Pancreas (tissue), 10 donors: ENCODE data around the gene ANKS6. TPM values are rescaled to one million over a fixed set of nuclear protein-coding genes. Genes with fewer than 3 reads are reported as not detected.

Experiments
- ATAC-seq, 4 donors: fragments of 200-7000 bp; cut with Tn5 transposase; one replicate each; pipeline versions ENCODE4 v1.8.0 to v1.9.1; 2020; ENCODE audit warnings: mild to moderate bottlenecking in 4 of 4, moderate library complexity in 4 of 4
- DNase-seq, 6 donors: peaks; one replicate each; pipeline ENCODE4 v3.0.0-alpha.2; 2020
- FAIRE-seq: peaks from 2 replicates; lab custom pipeline; 2012; peaks lifted over from hg19 to GRCh38; lab: Jason Lieb, UNC
- H3K27ac ChIP-seq, 4 donors: fragments of 200-600 bp; sonication (generic); 1 replicate in 3 of 4; 2 replicates in 1 of 4; pipeline versions ENCODE4 v1.5.0 to v1.8.0; 2020
- H3K27me3 ChIP-seq, 4 donors: fragments of 200-600 bp; one replicate each; pipeline ENCODE4 v1.8.0; 2021
- H3K36me3 ChIP-seq, 3 donors: fragments of 200-600 bp; sonication (generic) in 1 of 3; one replicate each; pipeline versions ENCODE4 v1.5.0 to v1.8.0; 2020 to 2021
- H3K4me1 ChIP-seq, 3 donors: fragments of 200-600 bp; one replicate each; pipeline ENCODE4 v1.8.0; 2021
- H3K4me3 ChIP-seq, 4 donors: fragments of 200-600 bp; sonication (generic) in 2 of 4; one replicate each; pipeline versions ENCODE4 v1.5.0 to v1.8.0; 2020 to 2021
- H3K9me3 ChIP-seq, 4 donors: fragments of 200-600 bp; one replicate each; pipeline ENCODE4 v1.8.0; 2021
- WGBS, 2 donors: extraction: QIAGEN DNeasy Blood & Tissue Kit; methylation state at CpG; one replicate each; pipeline ENCODE4 v1.1.7; 2013; 5-methylcytosine and 5-hydroxymethylcytosine counted together
- intact Hi-C, 3 donors: fragments of 100-400 bp; cut with DNase I; formaldehyde crosslinking; loops; one replicate each; pipeline versions ENCODE4 v1.11.1 to v1.14.2; 2022
- polyA plus RNA-seq, 2 donors: library from polyadenylated mRNA; stranded (reverse); fragments of 200-250 nt; gene quantifications; one replicate each; pipeline ENCODE4 v1.2.3, GENCODE V29; 2013
- total RNA-seq, 6 donors: library from RNA; stranded (reverse); fragmentation: NEBNext Ultra II Directional in 4 of 6; extraction: Animal tissue kit (Norgen Biotek cat#: 25700) in 4 of 6; gene quantifications; one replicate each; pipeline versions ENCODE4 v1.2.1 to v1.2.4, GENCODE V29; 2021 to 2023
- TF ChIP-seq, protein P1 (sequence below), 4 donors: fragments of 200-600 bp; sonication (generic) in 3 of 4; IDR thresholded peaks; one replicate each; pipeline versions ENCODE4 v1.5.0 to v1.8.0; 2021; ENCODE audit warnings: antibody characterized with exemption in 4 of 4
- donor health status: healthy with polysubstance abuse.
- donor health status: DM: no; HTN: no; CAD: no; lungs with moderate emphysema.
- donor health status: DM: no; HTN: no; CAD: no.
- donor health status: control.
- donor health status: control.
- donor health status: Bipolar disorder and iron deficiency.
- donor health status: DM: yes; HTN: yes; CAD: no.
- donor health status: DM: no; HTN: no; CAD: no.
- donor health status: DM: no; HTN: no; CAD: no.
- donor health status: DM: yes; HTN: yes; CAD: no.

ANKS6 gene
- total and polyA plus RNA-seq, 8 donors, result 10.6 to 20.6 (median 12.3) TPM

DNA sequence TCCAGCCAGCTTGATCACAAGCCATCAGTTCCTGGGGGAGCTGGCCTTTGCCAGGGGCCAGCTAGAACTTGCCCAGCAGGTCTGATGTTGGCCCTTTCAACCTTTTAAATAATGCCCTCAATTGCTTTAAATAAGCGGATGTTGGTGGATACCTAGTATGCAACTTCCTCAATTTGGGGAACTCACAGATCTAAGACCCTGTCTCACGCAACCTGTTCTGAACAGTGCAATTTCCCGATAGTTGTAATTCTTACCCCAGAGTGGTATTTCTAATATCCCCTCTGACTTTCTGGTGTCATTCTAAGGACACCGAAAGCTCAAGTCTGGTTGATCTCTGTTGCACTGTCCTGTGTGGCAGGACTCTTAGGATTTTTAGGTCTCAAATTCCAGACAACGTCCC lies 34.2 kb upstream of the ANKS6 start:
- no peaks in the 10 kb centered on the region for H3K9me3 ChIP-seq
- TF ChIP-seq, protein P1, sequence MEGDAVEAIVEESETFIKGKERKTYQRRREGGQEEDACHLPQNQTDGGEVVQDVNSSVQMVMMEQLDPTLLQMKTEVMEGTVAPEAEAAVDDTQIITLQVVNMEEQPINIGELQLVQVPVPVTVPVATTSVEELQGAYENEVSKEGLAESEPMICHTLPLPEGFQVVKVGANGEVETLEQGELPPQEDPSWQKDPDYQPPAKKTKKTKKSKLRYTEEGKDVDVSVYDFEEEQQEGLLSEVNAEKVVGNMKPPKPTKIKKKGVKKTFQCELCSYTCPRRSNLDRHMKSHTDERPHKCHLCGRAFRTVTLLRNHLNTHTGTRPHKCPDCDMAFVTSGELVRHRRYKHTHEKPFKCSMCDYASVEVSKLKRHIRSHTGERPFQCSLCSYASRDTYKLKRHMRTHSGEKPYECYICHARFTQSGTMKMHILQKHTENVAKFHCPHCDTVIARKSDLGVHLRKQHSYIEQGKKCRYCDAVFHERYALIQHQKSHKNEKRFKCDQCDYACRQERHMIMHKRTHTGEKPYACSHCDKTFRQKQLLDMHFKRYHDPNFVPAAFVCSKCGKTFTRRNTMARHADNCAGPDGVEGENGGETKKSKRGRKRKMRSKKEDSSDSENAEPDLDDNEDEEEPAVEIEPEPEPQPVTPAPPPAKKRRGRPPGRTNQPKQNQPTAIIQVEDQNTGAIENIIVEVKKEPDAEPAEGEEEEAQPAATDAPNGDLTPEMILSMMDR (IDR thresholded peaks at IDR 0.05), result no peak
- no peak for DNase-seq
- intact Hi-C loops, result no loop called here
- H3K36me3 ChIP-seq, result peaks cover 0 to 4% (median 0%) of the 10 kb centered on the region in 3 donors
- no peaks in the 10 kb centered on the region for H3K4me1 ChIP-seq
- 96 to 98% methylated on average over 5 of the region's 5 CpGs for WGBS, 2 donors
- no peak for FAIRE-seq
- ATAC-seq, result no peak
- H3K27me3 ChIP-seq, result no peaks in the 10 kb centered on the region
- no peak overlapping the region for H3K4me3 ChIP-seq
- no peak overlapping the region for H3K27ac ChIP-seq

DNA sequence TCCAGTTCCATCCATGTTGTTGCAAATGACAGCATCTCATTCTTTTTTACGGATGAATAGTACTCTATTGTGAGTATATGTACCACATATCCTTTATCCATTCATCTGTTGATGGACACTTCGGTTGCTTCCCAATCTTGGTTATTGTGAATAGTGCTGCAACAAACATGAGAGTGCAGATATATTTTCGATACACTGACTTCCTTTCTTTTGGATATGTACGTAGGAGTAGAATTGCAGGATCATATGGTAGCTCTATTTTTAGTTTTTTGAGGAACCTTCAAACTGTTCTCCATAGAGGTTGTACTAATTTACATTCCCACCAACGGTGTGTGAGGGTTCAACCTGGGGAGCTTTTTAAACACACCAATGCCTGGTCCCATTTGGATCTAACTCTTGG lies 33.4 kb upstream of the ANKS6 start:
- no peak overlapping the region for H3K4me3 ChIP-seq
- DNase-seq (no peak), ATAC-seq (no peak), FAIRE-seq (no peak)
- 83 to 88% methylated on average over 5 of the region's 5 CpGs for WGBS, 2 donors
- H3K4me1 ChIP-seq, result no peaks in the 10 kb centered on the region
- H3K27ac ChIP-seq, result no peak overlapping the region
- H3K9me3 ChIP-seq, result no peaks in the 10 kb centered on the region
- intact Hi-C loops, result no loop called here
- no peaks in the 10 kb centered on the region for H3K27me3 ChIP-seq
- peaks cover 0 to 4% (median 0%) of the 10 kb centered on the region in 3 donors for H3K36me3 ChIP-seq
- TF ChIP-seq, protein P1 (IDR thresholded peaks at IDR 0.05), result no peak

DNA sequence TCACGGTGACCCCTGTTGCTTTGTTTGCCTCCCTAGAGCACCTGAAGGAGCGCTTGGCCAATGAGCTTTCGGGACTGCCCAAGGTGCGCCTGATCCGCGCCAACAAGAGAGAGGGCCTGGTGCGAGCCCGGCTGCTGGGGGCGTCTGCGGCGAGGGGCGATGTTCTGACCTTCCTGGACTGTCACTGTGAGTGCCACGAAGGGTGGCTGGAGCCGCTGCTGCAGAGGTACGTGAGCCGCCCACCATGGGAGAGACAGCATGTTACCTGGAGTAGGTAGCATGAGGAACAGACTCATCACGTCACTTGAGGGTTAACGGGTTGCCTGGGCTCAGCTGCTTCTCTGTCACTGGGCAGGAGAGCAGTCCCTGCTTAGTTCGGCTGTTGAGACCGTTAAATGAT lies 30.4 kb upstream of the ANKS6 start:
- Histone ChIP-seq H3K4me3 (no peak overlapping the region), H3K27ac (no peak overlapping the region), H3K27me3 (no peaks in the 10 kb centered on the region), H3K9me3 (no peaks in the 10 kb centered on the region), H3K4me1 (no peaks in the 10 kb centered on the region), H3K36me3 (peaks cover 0 to 4% (median 0%) of the 10 kb centered on the region in 3 donors)
- 94 to 97% methylated on average over 20 of the region's 20 CpGs for WGBS, 2 donors
- FAIRE-seq (no peak), ATAC-seq (no peak), DNase-seq (no peak)
- intact Hi-C loops, result no loop called here
- TF ChIP-seq, protein P1 (IDR thresholded peaks at IDR 0.05), result no peak

DNA sequence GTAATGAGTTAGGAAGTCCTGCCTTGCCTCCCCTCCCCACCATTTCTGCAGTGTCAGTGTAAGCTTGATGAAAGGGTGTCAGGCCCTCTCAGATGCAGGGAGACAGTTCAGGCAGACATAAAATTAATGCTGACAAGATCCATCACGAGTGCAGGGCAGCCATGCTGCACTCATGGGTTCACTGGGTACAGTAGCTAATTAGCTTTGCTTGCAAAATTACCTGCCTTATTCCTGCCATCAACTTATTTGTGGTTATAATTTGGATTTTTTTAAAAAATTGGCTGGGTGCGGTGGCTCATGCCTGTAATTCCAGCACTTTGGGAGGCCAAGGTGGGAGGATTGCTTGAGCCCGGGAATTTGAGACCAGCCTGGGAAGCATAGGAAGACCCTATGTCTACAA lies 29.1 kb upstream of the ANKS6 start:
- TF ChIP-seq, protein P1 (IDR thresholded peaks at IDR 0.05), result no peak
- WGBS, 2 donors, result 80 to 90% methylated on average over 3 of the region's 3 CpGs
- ATAC-seq, result no peak
- no peaks in the 10 kb centered on the region for H3K27me3 ChIP-seq
- DNase-seq, result no peak
- FAIRE-seq, result no peak
- intact Hi-C loops, result no loop called here
- H3K4me1 ChIP-seq, result no peaks in the 10 kb centered on the region
- no peaks in the 10 kb centered on the region for H3K9me3 ChIP-seq
- no peak overlapping the region for H3K27ac ChIP-seq
- no peak overlapping the region for H3K4me3 ChIP-seq
- peaks cover 0 to 4% (median 0%) of the 10 kb centered on the region in 3 donors for H3K36me3 ChIP-seq

DNA sequence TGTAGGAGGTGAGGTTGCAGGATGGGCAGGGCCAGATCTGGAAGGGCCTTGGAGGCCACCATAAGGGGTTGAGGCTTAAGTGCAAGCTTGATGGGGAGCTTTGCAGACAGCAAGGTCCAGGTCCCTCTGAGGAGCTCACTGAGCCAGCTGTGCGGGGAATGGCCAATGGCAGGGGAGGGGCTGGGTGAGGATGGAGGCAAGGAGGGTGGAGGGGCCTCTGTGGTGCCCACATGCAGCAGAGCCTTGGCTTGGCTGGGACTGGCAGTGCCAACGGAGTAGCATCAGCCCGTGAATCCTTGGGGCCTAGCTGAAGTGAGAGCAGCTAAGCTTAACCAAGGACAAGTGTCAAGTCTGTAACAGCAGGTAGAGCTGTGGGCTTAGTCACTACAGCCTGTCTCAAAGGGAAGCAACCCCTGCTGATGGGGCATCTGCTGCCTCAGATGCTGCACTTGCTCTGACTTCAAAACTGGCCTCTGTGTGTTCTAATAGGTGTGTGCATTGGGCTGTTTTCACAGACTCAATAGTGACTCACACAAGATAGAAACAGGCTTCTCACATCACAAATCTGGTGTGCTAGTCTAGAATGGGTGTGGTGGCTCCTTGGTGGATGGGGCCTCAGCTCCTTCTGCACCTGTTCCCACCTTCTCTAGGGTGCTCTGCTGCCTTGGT lies 27.4 kb upstream of the ANKS6 start:
- intact Hi-C loops, result no loop called here
- FAIRE-seq, result no peak
- DNase-seq, result no peak
- Histone ChIP-seq H3K9me3 (no peaks in the 10 kb centered on the region), H3K36me3 (peaks cover 0 to 4% (median 0%) of the 10 kb centered on the region in 3 donors), H3K27me3 (no peaks in the 10 kb centered on the region), H3K4me1 (no peaks in the 10 kb centered on the region), H3K27ac (no peak overlapping the region), H3K4me3 (no peak overlapping the region)
- 95 to 99% methylated on average over 3 of the region's 3 CpGs for WGBS, 2 donors
- ATAC-seq, result no peak
- TF ChIP-seq, protein P1 (IDR thresholded peaks at IDR 0.05), result no peak
